Fibroblast of skin of back (primary cell): ENCODE results near the gene SLC27A6. TPM values are rescaled to one million over a fixed set of nuclear protein-coding genes. Genes with fewer than 3 reads are reported as not detected.
"Not testable (repeated sequence)": the region's sequence is repeated elsewhere in the genome, so short reads cannot be mapped to it uniquely, and the experiment has no call there.

Experiments
- DNase-seq: peaks from one replicate; pipeline ENCODE4 v3.0.0-alpha.2; 2013
- polyA plus RNA-seq, 2 experiments: library from polyadenylated mRNA; unstranded; fragments of 120-200 nt; gene quantifications; one replicate each; pipeline ENCODE4 v1.2.1, GENCODE V29; 2013; ENCODE audit not compliant: insufficient read length in 2 of 2

The SLC27A6 gene, protein sequence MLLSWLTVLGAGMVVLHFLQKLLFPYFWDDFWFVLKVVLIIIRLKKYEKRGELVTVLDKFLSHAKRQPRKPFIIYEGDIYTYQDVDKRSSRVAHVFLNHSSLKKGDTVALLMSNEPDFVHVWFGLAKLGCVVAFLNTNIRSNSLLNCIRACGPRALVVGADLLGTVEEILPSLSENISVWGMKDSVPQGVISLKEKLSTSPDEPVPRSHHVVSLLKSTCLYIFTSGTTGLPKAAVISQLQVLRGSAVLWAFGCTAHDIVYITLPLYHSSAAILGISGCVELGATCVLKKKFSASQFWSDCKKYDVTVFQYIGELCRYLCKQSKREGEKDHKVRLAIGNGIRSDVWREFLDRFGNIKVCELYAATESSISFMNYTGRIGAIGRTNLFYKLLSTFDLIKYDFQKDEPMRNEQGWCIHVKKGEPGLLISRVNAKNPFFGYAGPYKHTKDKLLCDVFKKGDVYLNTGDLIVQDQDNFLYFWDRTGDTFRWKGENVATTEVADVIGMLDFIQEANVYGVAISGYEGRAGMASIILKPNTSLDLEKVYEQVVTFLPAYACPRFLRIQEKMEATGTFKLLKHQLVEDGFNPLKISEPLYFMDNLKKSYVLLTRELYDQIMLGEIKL
- 0.05 TPM for polyA plus RNA-seq (2013, experiment 1 of 2; ENCODE audit: insufficient read length)
- polyA plus RNA-seq (2013, experiment 2 of 2; ENCODE audit: insufficient read length): 0.19 TPM

DNA sequence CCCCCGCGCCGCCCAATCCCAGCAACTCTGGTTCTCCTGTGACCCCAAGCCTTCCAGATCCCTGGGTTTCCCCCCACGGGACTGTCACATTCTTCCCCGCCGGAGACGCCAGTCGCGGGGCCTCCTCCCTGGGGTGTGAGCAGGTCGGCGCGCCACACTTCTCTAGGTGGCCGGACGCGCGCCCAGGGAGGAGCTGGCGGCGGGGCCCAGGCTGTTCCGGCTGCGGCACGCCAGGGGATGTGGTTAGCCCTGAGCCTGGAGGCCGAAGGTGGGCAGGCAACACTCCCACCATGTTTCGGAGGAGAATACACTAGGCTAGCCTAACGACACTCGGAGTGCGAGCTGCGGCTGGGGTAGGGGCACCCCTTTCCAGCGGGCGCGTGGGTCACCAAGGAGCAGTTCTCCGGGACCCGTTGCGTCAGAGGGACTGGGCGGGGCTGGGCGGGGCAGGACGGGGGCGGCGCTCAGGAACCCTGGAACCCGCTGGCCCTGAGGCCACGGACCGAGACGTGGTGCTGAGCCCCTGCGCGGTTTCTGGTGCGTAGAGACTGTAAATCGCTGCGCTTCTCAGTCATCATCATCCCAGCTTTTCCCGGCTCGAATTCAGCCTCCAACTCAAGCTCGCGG is at the start of gene SLC27A6:
Gene SLC27A6 (plus strand): TSS at position 478 of the 627 bp plus-strand sequence. CDS start 650 bp downstream, outside the sequence.
- peak; percentile 10 for DNase-seq

DNA sequence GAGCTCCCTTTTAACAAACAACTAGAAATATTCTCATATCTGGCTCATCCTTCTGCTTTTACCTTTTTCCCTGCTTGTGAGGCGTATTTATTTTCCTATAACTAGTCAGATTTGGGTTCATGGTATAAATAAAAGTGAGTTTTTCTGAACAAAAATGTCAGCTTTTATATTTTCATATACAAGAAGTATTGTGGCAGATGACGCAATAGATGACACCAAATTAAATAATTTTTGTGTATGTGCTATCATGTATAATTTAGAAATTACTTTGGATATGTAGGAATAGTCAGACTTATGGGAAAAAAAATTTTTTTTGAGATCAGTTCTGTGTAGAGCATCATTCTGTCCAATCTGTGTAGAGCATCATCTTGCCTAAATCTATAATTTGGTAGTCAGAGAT is 45.7 kb upstream of the SLC27A6 start:
- DNase-seq: no peak

DNA sequence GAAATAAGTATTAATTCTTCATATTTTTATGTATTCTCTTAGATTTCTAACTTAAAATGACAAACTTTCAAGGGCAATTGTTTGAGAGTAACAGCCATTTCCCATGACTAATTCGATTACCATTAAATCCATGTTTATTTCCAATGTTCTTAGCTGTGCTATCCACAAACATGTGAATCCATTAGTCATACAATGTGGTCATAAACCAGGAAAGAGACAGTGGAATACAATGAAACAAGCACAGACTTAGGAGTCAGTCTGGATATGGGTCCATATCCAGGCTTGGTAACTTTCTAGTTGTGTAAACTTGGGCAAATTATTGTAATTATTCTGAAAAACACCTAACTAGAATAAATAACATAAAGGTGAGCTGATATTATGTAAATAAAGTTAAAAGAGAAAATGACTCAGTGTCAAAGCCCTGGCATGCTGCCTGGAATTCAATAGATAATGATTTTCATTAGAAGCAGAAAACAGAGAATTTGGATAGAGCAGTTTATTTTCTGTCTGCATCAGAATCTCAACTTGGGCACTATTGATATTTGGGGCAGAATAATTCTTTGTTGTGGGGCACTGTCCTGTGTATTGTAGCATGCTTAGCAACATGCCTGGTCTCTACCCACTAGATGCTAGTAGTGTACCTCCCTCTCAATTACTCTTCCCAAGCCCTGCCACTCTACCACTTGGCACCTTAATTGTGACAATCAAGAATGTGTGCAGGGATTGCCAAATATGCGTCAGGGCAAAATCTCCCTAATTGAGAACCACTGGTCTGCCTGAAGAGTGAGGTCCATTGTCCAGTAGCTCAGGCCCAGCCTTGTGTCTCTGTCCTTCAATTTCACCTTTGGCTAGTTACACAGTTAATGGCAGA is 44.7 kb upstream of the SLC27A6 start:
- peak; percentile 73 for DNase-seq

DNA sequence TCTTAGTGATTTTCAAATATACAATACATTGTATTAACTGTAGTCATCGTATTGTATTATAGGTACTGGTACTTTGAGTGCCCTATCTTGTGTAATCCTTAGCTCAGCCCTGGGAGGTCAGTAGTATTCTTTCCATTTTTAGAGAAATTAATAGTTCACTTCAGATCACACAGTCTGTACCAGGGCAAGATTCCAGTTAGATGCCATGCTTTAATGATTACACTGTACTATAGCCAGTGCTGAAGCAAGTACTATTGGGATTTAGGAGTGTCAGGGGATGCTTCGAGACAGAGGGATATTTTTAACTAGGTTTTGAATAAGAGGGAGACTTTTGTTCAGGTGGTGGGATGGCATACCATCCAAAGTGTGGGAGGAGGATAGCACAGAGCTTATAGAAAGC is 41.0 kb upstream of the SLC27A6 start:
- DNase-seq: no peak

DNA sequence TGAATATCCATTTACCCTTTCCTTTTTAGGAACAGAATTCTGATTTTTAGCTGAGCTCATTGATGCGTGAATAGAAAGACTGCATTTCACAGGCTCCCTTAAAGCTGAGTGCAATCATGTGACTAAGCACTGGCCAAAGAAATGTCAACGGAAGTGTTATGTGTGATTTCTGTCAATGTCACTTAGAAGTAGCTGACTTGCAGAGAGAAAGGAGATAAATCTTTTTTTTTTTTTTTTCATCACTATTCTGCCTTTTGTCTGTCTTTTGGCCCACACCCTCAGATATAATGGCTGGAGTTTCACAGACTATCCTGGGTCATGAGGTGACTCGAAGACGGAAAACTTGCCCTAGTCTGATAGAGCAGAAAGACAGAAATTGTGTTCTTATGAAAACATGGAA is 39.3 kb upstream of the SLC27A6 start:
- no peak for DNase-seq

DNA sequence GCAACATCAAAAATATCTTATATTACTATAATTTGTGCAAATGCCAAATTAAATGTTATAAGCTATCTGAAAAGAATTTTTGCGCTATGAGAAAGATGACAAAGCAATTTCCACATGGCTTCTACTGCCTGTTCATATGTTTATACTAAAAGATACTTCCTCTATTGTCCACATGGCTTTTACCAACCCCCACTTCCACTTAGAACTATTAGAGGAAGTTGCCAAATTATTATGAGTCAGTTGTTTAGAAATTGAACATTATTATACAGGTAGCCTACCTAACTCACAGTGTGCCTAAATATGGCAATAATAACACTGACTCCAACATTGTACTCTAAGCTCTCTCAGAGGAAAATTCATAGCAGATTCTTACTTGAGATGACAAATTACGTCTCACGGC is 37.6 kb upstream of the SLC27A6 start:
- DNase-seq: no peak

DNA sequence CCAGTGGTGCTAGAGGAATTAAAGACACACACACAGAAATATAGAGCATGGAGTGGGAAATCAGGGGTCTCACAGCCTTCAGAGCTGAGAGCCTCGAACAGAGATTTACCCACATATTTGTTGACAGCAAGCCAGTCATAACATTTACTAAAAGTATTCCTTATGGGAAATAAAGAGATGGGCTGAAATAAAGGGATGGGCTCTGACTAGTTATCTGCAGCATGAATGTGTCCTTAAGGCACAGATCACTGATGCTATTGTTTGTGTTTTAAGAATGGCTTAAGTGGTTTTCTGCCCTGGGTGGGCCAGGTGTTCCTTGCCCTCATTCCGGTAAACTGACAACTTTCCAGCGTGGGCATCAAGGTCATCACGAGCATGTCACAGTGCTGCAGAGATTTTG is 33.1 kb upstream of the SLC27A6 start:
- not testable (repeated sequence) for DNase-seq

DNA sequence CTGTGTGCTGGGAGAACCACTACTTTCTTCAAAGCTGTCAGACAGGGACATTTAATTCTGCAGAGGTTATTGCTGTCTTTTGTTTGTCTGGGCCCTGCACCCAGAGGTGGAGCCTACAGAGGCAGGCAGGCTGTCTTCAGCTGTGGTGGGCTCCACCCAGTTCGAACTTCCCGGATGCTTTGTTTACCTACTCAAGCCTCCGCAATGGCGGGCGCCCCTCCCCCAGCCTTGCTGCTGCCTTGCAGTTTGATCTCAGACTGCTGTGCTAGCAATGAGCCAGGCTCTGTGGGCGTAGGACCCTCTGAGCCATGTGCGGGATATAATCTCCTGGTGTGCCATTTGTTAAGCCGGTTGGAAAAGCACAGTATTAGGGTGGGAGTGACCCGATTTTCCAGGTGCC is 22.2 kb upstream of the SLC27A6 start:
- DNase-seq: not testable (repeated sequence)

DNA sequence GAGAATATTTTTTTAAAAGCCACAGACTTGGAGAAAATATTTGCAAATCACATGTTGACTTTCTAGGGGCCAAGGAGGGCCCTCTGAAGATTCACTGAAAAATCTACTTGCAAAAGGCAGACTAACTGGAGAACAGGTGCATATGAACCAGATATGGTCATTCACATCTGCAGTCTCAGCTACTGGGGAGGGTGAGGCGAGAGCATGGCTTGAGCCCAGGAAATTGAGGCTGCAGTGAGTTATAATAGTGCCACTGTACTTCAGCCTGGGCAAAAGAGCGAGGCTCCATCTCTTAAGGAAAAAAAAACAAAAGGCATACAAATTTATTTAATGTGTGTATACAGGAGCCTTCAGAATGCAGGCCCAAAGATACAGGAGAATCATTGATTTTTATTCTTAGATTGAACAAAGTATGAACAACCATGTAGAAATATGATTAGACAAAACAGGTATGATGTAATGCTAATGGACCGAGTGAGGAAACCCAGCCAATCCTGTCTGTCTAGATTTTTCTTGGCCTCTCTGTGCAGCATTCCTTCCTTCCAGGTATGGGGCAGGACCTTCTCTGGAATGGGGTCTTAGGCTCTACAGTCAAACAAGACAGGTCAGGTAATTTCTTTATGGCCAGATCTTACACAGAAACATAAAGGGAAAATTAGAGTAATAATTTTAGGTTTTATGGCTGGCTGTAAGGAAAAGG is 15.3 kb upstream of the SLC27A6 start:
- DNase-seq: no peak

DNA sequence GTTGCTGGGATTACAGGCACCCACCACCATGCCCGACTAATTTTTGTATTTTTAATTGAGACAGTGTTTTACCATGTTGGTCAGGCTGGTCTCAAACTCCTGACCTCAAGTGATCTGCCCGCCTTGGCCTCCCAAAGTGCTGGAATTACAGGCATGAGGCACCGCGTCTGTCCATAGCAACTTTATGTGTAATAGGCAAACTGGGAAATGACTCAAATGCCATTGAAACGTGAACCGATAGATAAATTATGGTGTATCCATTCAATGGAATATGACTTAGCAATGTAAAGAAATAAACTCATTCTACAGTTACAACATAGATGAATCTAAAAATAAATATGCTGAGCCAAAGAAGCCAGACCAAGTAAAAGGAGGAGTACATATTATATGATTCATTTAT is 14.0 kb upstream of the SLC27A6 start:
- DNase-seq: not testable (repeated sequence)

DNA sequence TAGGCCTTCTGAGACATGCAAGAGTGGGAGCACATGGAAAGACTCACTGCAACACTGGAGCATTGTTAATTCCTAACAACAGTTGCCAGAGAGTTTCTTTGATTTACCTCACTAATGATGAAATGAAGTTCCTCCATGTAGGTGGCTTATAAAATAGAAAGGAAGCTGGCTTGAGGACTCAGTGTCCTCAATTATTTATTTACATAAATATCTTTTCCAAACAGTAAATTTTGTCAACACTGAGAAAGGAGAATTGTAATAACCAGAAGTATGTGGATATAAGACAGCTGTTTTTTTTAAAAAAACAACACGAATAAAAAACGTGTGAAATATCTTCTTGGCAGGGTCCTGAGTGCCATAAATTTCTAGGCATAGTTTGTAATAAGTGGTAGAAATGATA is 9.1 kb upstream of the SLC27A6 start:
- no peak for DNase-seq

DNA sequence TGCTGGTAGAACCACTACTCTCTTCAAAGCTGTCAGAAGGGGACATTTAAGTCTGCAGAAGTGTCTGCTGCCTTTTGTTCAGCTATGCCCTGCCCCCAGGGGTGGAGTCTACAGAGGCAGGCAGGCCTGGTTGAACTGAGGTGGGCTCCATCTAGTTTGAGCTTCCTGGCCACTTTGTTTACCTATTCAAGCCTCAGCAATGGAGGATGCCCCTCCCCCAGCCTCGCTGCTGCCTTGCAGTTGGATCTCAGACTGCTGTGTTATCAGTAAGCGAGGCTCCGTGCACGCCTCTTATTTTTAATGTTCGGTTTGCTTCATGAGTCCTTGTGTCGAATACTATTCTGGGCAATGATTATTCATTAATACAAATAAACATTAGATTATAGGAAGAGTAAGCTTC is 3.1 kb upstream of the SLC27A6 start:
- DNase-seq: no peak

DNA sequence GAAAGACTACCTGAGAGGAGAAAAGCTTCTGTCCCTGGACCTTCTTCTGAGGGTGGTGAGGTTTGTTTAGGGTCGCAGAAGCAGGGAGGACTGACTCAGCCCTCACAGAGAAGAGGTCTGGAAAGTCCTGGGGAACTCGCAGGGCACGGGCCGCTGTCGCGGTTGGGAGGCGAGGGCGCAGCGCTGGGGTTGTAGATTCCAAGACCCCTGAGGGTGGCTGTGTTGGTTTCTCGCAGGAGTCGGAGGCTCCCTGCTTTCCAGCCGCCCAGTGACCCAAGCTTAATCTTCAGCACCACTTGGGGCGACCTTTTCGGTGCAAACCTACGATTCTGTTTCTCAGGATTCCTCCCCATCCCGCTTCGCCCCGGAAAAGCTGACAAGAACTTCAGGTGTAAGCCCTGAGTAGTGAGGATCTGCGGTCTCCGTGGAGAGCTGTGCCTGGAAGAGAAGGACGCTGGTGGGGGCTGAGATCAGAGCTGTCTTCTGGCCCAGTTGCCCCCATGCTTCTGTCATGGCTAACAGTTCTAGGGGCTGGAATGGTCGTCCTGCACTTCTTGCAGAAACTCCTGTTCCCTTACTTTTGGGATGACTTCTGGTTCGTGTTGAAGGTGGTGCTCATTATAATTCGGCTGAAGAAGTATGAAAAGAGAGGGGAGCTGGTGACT is 482 bp downstream of the SLC27A6 start:
- peak; percentile 5 for DNase-seq

DNA sequence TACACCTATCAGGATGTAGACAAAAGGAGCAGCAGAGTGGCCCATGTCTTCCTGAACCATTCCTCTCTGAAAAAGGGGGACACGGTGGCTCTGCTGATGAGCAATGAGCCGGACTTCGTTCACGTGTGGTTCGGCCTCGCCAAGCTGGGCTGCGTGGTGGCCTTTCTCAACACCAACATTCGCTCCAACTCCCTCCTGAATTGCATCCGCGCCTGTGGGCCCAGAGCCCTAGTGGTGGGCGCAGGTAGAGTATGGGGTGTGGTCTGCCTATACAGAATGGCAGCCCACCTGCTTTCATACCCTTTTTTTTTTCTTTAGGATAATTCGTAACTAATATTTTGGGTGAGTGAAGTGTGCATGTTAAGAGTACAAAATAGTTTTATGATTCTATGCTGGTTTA is 1.1 kb downstream of the SLC27A6 start:
- DNase-seq: no peak

DNA sequence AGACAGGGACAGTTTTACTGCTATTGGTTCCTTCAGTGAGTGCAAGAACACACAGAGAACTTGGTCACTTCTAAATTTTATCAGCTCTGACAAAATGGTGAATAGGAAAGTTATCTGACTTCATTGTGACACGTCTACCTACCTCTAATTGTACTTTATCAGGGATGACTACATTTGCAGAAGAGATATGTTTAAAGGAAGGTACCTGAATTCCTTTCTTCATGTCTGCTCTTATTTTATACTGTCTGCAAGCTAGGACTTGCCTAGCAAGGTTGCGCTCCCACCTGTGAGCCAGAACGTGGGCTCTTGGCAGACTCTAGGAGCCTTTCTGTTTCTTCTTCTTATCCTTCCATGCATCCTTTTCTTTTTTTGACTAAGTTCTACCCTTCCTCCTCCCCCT is 1.6 kb downstream of the SLC27A6 start:
- no peak for DNase-seq

DNA sequence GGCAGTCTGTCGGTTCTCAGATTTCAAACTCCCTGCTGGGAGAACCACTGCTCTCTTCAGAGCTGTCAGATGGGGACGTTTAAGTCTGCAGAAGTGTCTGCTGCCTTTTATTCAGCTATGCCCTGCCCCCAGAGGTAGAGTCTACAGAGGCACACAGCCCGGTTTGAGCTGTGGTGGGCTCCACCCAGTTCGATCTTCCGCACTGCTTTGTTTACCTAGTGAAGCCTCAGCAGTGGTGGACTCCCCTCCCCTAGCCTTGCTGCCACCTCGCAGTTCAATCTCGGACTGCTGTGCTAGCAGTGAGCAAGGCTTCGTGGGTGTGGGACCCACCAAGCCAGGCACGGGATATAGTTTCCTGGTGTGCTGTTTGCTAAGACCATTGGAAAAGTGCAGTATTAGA is 8.0 kb downstream of the SLC27A6 start:
- DNase-seq: no peak

DNA sequence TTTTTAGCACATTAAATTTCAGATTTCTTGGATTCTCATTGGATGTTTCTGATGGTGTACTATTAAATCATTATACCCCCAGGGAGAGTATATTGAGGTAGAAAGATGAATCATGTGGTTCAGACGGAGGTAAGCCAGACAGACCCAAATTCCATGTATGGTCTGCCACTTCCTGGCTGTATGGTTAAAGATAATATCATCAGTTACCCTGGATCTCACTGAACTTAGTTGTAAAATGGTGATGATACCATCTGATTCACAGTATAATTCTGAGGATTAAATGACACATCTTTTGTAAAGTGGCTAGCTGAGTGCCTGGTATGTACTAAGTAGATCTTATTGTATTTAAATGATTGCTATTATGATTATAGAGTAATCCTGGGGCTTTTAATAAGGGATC is 9.3 kb downstream of the SLC27A6 start:
- no peak for DNase-seq

DNA sequence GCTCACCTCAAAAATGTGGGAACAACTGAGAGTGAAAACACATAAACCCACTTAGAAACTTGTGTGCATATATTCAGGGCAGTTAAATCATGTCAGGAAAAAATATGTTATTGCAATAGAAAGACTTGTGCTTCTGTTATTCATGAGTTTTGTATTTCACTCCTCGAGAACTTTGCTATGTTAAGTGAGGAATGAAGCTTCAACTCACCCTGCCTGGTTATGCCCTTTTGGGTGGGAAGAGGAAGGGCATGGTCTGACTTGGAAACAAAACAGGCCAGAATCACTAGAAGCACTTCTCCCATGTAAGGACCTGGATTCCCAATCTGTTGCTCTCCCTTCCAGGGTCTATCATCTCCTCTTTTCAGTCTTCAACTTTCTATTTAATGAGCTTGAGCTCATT is 14.5 kb downstream of the SLC27A6 start:
- no peak for DNase-seq

DNA sequence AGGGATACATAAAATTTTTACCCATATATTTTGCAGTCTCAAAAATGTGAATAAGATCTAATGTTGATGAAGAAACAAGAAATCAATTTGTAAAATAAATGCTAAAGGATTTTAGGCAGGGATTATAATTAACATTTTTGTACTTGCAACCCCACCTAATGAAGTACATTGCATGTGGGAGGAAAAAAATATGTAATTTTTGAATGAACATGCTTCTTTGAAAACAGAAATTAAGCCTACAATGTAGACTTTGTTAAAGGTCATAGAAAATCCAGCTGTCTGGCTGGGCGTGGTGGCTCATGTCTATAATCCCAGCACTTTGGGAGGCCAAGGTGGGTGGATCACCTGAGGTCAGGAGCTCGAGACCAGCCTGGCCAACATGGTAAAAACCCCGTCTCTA is 15.6 kb downstream of the SLC27A6 start:
- DNase-seq: no peak

DNA sequence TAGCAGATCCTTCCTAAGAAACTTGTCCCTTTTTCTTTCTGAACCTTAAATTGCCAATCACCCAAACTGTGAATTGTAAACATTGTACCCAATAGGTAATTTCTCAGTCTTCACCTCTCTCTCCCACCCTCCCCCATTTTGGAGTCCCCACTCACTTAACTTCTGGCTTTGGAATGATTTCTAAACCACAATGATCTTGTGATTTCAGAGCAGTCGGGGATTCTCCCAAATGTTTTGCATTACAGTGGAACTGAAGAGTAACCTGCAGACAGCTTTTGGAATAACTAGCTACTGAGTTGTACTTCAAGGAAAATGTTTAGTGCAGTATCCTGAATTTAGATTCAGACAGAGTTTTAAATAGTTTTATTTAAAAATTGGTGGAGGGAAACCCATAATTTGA is 19.2 kb downstream of the SLC27A6 start:
- DNase-seq: no peak

DNA sequence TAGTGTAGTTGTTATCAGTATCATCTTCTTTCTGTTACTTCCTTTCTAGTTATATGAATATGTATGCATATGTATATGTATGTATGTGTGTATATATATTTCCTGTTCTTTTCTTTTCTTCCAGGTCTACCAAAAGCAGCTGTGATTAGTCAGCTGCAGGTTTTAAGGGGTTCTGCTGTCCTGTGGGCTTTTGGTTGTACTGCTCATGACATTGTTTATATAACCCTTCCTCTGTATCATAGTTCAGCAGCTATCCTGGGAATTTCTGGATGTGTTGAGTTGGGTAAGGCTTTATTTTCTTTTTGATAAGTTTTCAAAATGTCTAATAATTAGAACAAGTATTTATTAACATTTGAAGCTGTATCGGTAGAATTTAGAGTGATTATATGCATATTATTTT is 23.2 kb downstream of the SLC27A6 start:
- no peak for DNase-seq
